Measurements from ENCODE around the gene CDH4. TPM values are rescaled to one million over a fixed set of nuclear protein-coding genes. Genes with fewer than 3 reads are reported as not detected.

Gene CDH4
- under 1 TPM in 1 of 2 donors, not detected in 1; 0.06 TPM for total RNA-seq
- long read RNA-seq: 0 reads

DNA sequence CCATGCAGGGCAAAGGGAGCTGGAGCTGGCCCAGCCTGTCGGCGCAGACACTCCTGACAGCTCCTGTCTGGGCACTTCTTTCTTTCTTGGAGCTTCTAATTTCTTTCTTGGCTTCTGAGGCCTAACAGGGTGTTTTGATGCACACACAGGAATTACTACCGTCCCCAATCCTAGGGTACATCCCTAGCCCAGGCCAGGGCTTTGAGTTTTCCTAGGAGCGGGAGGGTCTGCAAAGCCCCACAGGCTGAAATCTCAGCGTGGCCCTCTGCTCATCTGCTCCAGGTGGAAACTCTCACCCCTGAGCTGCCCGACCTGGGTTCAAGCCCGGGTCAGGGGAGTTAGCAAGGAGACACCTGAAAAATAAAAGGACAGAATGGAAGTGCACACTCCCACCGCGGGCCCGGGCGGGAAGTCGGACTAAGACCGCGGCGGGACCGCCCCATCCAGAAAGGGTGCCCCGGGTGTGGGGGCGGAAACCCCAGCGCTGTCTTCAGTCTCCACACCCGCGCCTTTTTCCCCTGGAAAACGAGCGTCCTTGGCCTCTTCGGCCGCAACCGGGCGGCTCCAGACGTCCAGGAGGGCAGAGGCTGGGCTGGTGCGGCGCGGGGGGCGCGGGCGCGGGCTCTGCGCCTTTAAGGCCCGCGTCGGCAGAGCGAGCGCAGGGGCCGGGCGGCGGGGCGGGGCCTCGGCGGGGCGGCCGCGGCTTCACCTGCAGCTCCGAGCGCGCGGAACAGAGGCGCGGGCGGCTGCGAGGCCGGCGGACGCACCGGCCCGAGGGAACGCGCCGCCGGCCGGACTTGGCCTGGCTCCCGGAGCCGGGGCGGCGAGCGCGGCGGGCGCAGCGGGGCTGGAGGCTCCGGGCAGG is at the start of gene CDH4:
Gene CDH4 (plus strand): TSS at position 733 of the 865 bp plus-strand sequence.
- ATAC-seq (peak; percentile 57), DNase-seq (no peak)
- intact Hi-C loops (cut with DNase I, micrococcal nuclease): no loop called here

DNA sequence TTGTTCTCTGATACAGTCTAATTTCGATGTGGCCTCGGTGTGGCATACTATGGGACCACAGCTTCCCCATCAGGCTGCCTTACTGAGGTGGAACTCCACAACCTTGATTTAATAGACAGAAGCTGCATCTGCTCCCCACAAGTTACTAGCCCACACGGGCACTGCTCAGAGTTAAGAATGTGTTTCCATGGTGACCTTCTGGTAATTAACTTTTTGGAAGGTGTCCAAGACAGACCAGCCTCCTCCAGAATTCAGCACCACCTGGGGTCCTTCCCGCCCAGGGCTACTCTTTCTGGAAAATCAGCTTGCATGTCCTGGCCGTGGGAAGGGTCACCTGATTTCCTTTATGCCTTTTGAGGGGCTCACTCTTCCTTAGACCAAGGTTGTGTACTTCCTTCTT is 48.7 kb upstream of the CDH4 start:
- DNase-seq (no peak), ATAC-seq (no peak)
- intact Hi-C loops (cut with DNase I, micrococcal nuclease): no loop called here

DNA sequence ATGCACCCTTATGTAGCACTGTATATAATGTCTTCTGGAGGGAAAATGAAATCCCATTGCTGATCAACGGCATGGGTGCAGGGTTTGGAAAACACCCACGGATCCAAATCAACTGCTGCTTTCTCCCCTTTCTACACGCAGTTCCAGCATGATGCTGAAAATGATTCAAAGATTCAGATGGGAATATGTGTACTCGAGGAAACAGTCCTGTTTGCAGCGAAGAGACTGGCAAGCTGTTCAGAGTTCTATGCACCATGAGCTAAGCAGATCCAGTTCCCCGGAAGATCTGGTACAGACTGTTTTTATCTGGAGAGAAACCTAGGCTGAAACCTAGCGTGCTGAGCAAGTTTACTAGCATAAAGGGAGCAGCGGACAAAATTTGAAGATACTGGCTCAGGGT is 47.9 kb upstream of the CDH4 start:
- ATAC-seq (no peak), DNase-seq (no peak)
- intact Hi-C loops (cut with DNase I, micrococcal nuclease): no loop called here

DNA sequence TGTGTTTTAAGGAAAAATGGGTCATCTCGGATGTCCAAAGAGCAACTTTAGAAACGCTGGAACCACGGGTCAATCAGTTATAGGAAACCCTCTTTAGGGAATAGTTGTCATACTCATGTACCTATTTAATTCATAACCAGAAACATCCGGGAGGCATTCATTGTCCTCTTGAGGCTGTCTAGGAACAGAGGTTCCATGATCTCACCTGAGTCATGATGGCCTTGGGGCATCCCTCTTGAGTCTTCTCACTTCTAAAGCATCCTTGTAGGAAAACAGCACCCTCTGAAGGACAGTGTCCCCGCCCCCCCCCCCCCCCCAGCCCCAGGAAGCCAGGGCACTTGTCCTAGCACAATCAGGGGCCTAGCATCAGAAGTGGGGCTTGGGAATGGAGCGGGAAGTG is 46.3 kb upstream of the CDH4 start:
- intact Hi-C loops (cut with DNase I, micrococcal nuclease): no loop called here
- no peak for ATAC-seq
- DNase-seq: no peak

DNA sequence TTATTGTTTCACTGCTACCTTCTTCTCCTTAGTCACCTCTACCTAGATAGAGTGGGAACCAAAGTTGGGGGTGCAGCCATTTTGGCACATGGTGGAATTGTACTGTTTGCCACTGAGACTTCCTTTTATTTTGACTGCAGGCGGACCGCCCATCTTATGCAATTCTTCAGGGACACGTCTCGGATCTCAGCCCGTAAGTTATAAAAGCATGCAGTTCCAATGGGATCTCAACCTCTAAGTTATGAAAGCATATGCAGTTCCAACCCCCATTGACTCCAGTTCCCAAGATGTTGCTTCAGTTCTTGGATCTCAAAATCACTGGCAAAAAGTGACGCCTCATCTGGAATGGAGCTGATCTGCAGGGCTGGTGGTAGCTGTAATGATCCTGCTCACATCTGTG is 41.2 kb upstream of the CDH4 start:
- ATAC-seq (no peak), DNase-seq (no peak)
- intact Hi-C loops (cut with DNase I, micrococcal nuclease): no loop called here

DNA sequence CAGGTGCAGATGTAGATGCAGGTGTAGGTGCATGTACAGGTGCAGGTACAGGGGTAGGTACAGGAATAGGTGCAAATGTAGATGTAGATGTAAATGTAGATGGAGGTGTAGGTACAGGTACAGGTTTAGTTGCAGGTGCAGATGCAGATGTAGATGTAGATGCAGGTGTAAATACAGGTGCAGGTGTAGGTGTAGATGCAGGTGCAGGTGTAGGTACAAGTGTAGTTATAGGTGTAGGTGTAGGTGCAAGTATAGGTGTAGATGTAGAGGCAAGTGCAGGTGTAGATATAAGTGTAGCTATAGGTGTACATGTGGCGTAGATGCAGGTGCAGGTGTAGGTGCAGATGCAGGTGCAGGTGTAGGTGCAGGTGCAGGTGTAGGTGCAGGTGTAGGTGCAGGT is 34.2 kb upstream of the CDH4 start:
- DNase-seq (no peak), ATAC-seq (no peak)
- intact Hi-C loops (cut with DNase I, micrococcal nuclease): no loop called here

DNA sequence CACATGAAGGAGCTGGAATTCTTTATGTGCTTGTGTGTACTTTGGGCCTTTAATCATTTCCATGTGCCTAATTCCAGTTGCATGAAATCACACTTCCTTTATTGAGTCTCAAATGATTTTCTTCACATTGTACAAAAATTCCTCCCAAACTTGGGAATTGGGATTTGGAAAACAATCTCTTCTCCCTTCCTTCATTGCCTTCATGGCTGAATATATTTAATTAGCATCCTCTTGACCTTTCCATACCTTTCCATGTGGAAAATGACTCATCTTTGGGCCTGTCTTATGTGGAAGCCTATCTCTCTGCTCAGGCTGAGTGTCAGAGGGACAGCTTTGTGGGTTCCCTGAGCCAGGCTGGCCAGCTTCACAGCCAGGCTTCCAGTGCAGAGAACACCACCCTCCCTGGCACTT is 33.0 kb upstream of the CDH4 start:
- intact Hi-C loops (cut with DNase I, micrococcal nuclease): no loop called here
- no peak for DNase-seq

DNA sequence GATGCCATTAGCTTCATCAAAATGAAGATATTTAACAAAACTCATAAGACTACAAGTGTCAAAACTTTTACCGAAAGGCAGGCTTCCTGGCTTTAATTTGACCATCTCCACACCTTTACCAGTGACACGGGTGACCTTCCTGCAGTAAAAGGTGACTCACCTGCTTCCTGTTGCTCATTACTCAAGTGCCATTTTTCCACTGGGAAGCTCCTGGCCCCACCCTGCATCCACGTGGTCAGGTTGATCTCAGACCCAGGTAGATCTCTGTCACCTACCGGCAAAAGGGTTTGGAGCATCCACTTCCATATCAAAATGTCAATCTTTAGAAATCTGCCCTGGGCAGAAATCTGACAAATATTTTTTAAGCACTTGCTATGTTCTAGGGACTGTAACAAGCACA is 31.9 kb upstream of the CDH4 start:
- peak; percentile 34 for ATAC-seq

More for the DNA sequence above, 33.0 kb upstream of the CDH4 start:
- ATAC-seq: no peak

DNA sequence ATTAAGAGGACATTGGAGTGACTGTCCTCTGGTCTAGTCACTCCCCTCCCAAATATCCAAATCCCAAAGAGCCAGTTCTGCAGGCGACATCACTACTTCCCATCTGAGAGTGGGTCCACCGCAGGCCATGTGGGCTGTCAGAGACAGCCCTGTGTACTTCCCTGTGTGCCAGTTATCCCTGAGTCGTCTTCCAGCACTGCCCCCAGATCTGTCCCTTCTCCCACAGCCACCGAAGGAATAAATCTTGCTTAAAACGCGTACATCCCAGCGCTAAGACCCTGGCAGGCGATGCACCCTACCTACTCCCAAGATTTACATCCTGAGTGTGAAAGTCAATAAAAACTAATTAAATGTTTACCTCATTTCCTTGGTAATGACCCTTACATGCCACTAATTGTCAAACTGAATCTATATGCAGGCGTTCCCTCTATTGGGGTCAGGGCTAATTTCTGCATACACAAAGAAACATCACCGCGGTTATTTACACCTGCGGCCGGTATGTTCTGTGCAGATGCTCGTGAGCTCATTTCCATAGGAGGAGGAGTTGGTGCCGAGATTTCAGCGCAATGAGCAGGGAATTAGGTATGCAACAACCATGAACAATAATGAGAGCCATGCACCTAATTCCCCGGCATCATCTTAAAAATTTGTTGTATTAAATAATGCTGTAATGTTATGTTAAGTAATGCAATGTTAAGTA is 31.3 kb upstream of the CDH4 start:
- intact Hi-C loops (cut with DNase I, micrococcal nuclease): no loop called here

More for the DNA sequence above, 31.9 kb upstream of the CDH4 start:
- intact Hi-C loops (cut with DNase I, micrococcal nuclease): no loop called here
- no peak for DNase-seq

DNA sequence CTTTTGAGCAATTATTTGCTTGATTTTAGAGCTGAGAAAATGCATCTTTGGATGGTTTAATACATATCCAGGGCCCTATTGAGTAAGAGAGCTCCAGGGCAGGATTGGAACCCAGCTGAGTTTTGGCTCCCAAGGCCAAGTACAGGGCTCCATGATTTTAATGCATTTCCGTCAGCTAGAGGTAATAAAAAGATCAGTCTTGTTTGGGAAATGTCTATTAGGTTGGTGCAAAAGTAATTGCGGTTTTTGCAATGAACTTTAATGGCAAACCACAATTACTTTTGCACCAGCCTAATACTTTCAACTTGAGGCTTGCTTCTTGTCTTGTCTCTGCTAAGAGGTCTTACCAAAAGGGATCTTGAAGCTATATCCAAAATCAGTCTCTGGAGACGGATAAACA is 29.4 kb upstream of the CDH4 start:
- no peak for DNase-seq
- intact Hi-C loops (cut with DNase I, micrococcal nuclease): no loop called here
- no peak for ATAC-seq

More for the DNA sequence above, 31.3 kb upstream of the CDH4 start:
- DNase-seq (no peak), ATAC-seq (no peak)

DNA sequence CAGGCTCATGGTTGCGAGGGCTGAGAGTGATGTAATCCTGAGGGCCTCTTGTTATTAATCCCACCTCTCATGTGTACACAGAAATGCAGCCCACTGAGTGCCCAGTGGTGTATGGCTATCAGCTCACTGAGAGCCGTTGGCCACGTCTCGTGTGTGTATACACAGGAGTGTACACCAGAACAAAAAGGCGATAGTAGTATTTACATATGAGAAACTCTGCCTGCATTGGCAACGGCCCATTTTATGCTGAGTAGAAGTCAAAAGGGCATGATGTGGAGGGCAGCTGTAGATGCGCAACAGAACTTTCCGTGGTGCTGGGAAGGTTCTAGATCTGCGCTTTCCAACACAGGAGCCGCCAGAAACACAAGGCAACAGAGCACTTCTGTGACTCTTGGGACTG is 28.9 kb upstream of the CDH4 start:
- intact Hi-C loops (cut with DNase I, micrococcal nuclease): no loop called here
- DNase-seq (no peak), ATAC-seq (no peak)

DNA sequence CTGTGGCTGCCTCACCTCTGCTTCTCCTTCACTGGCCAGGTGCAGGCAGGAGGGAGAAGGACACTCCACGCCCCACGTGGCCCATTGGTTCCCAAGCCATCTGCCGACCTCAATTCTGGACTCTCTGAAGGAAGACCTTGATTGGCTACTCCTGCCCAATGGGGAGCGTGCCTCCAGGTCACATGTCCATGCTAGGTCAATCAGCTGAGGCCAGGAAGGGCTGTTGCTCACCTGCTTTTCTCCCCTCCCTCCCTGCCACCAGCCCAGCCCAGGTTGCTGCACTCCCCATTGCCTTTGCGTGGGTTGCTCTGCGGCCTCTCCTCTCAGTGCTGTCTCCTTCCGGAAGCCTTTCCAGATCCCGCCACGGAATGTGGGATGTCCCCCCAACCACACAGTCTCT is 21.9 kb upstream of the CDH4 start:
- ATAC-seq: no peak
- intact Hi-C loops (cut with DNase I, micrococcal nuclease): no loop called here
- DNase-seq: no peak

DNA sequence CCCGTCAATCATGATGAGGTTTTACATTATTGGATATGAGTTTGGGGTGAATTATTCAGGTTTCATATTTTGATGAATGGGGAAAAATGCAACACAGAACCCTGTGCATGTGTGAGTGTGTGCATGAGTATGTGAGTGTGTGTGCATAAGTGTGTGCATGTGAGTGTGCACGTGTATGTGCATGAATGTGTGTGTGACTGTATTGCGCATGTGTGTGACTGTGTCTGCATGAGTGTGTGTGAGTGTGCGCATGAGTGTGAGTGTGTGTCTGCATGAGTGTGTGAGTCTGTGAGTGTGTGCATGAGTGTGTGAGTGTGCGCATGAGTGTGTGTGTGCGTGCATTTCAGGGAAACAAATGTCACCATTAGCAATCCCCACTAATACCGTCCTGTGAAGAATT is 18.5 kb upstream of the CDH4 start:
- DNase-seq (no peak), ATAC-seq (no peak)
- intact Hi-C loops (cut with DNase I, micrococcal nuclease): no loop called here

DNA sequence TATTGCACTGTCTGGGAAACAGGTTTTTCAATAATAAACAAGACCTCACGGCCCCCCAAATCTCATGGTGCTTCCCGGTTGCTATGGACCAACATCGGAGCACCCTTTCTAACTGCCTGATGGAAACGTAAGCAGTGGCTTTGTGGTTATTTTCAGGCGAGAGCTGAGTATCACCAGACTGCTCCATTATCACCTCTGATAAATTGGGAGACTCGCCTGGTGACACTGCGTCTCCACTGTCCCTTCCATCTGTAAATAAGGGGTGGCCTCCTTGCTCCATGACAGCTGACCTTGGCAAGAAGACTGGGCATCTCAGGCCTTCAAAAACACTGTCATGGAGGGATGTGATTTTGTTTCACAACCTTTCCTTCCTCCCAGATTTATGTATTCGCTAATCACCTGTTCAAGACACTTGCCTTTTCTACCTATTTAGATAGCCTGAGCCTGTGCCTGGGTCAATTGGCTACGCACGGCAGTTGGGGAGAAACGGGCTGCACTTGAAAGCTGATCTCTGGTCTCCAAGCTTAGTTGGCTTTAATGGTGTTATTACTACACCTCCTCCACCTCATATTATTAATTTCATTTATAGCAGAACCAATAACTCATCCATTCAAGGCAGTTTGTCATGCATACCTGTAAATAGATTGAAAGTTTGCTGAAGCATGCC is 17.7 kb upstream of the CDH4 start:
- DNase-seq (no peak), ATAC-seq (no peak)
- intact Hi-C loops (cut with DNase I, micrococcal nuclease): no loop called here

DNA sequence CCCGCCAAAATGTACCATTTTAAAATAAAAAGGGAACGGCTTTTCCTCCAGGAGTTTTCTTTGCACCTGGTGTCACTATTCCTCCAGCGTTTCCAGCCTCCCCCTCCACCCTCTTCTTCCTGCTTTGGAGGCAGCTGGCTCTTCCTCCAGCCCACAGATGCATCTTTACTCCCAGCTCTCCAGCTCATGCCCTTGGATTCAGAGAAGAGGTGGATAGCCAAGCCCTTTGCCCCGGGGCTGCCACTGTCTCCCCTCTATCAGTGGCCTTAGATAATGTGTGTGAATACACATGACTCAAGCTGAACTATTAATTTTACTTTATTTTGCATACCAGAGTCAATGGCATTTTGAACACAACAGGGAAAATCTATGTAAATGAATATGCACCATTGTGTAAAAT is 15.3 kb upstream of the CDH4 start:
- intact Hi-C loops (cut with DNase I, micrococcal nuclease): no loop called here
- DNase-seq: no peak
- no peak for ATAC-seq

DNA sequence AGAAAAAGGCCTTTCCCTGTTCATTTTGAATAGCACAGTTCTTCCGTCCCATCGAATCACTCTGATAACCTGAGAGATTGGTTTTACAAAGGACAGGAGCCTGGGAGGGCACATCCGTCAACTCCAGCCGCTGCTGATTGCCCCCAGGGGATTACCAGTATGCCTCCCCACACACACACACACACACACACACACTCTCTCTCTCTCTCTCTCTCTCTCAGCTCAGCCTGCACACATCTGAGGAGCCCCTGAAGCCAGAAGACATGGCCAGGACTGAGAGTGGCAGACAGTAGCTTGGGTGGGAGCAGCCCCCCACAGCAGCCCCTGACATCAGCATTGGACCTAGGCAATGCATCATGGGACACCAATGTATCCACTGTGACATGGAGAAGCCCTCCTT is 13.2 kb upstream of the CDH4 start:
- no peak for ATAC-seq
- no peak for DNase-seq
- intact Hi-C loops (cut with DNase I, micrococcal nuclease): no loop called here

DNA sequence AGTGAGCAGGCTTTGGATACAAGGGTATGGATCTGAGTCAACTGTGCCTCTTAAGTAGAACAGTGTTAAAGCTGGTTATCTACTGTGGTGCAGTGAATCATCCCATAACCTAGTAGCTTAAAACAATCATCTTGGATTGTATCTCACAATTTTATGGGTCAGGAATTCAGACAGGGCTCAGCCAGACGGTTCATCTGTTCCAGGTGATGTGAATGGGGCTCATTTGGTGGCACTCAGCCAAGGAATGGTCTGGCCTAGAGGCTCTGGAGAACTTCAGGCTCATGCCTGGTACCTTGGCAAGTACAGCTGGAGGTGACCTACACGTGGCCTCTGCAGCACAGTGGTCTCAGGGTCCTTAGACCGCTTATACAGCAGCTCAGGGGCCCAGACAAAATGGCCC is 11.2 kb upstream of the CDH4 start:
- ATAC-seq (no peak), DNase-seq (no peak)
- intact Hi-C loops (cut with DNase I, micrococcal nuclease): no loop called here

DNA sequence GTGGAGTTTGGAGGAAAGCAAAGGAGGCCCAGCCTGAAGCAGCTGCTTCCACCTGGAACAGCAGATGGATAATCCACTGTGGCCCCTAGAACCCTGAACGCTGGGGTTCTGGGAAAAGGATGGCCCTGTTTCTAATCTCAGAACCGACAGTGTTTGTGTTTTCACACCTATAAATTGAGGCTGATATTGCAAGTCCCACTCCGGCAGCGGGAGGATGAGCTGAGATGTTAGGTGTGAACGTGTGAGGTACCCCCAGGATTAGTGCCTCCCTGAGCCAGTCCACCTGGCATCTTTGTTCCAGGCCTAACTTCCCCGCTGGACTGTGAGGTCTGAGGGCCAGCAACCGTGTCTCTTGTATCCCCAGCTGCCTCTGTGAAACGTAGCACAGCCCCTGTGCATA is 7.8 kb upstream of the CDH4 start:
- no peak for ATAC-seq
- intact Hi-C loops (cut with DNase I, micrococcal nuclease): no loop called here

DNA sequence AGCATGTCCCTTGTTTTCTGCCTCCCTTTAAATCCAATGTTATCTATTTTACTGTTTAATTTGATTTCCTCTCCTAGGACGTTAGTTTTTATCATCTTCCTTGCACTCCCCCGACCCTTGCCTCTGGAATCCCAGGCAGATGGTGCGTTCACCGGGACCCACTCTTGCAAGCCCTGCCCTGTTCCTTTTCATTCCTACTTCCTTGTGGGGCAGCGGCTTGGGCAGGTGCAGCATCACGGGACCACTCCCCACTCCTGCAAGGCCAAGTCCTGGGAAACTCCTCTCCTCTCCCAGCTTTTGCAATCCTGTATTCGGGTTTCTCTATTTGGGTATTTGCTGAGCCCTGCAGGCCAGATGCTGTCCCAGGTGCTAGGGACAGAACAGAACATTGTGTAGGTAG is 5.8 kb upstream of the CDH4 start:
- intact Hi-C loops (cut with DNase I, micrococcal nuclease): no loop called here
- DNase-seq: no peak
- no peak for ATAC-seq

More for the DNA sequence above, 7.8 kb upstream of the CDH4 start:
- DNase-seq: no peak

DNA sequence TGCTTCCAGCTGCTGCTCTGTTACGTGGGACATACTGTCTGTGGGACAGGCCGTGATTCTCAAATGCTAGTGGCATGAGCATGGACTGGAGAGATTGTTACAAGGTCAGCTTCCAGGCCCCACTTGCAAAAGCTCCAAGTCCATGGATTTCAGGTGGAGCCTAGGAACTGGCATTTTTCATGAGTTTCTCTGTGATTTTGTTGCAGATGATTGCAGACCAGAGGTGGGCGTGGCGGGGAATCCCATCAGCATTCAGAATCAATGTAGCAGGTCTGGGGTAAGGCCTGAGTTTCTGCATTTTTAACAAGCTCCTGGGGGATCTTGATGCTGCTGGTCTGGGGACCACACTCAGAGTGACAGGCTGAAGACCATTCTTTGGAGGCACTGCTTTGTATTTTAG is 2.4 kb upstream of the CDH4 start:
- ATAC-seq (no peak), DNase-seq (no peak)
- intact Hi-C loops (cut with DNase I, micrococcal nuclease): no loop called here
